Cardiac muscle cell (in vitro differentiated cells and primary cell): Measurements from ENCODE around the gene DMRTA1. TPM values are rescaled to one million over a fixed set of nuclear protein-coding genes. Genes with fewer than 3 reads are reported as not detected.

Experiments used
- DNase-seq, 2 donors: peaks; one replicate each; pipeline versions ENCODE4 v3.0.0 to v3.0.0-alpha.2; 2010 to 2017; ENCODE audit warnings: low read depth in 1 of 2, low spot score in 1 of 2
- H3K27ac ChIP-seq: fragments of 200-600 bp; sonication (generic); 2 replicates; pipeline ENCODE4 v1.5.1; 2016
- H3K27me3 ChIP-seq: fragments of 200-600 bp; sonication (generic); 2 replicates; pipeline ENCODE4 v1.6.0; 2016; ENCODE audit warnings: control low read depth
- H3K36me3 ChIP-seq: fragments of 200-600 bp; sonication (generic); 2 replicates; pipeline ENCODE4 v1.5.1; 2016; ENCODE audit warnings: control low read depth
- H3K4me1 ChIP-seq: fragments of 200-600 bp; sonication (generic); 2 replicates; pipeline ENCODE4 v1.8.1; 2017; ENCODE audit warnings: low read depth, mild to moderate bottlenecking, mixed run types
- H3K4me3 ChIP-seq: fragments of 200-600 bp; sonication (generic); 2 replicates; pipeline ENCODE4 v1.5.1; 2016; ENCODE audit warnings: mild to moderate bottlenecking
- H3K9me3 ChIP-seq: fragments of 200-600 bp; sonication (generic); 2 replicates; pipeline ENCODE4 v1.5.1; 2017; ENCODE audit warnings: low read depth, mild to moderate bottlenecking, control low read depth
- CTCF ChIP-seq: IDR thresholded peaks from 2 replicates; pipeline ENCODE4 v1.5.1; 2012; ENCODE audit warnings: low read depth, mild to moderate bottlenecking, low read length
- polyA plus RNA-seq: library from polyadenylated mRNA; unstranded; fragments of >200 nt; fragmentation: Nextera tagmentation; extraction: Ambion mirVana; gene quantifications from 2 replicates; pipeline ENCODE4 v1.2.1, GENCODE V29; 2016
- total RNA-seq: library from RNA; depleted of rRNA; stranded (reverse); fragments of >200 nt; gene quantifications from 2 replicates; pipeline ENCODE4 v1.2.3, GENCODE V29; 2016

DMRTA1 gene
- total and polyA plus RNA-seq, 2 experiments from 2014 or later = 2.8 to 4.8 TPM

- Histone ChIP-seq H3K4me3 (no peak overlapping the region), H3K36me3 (no peaks in the 10 kb centered on the region), H3K27me3 (no peaks in the 10 kb centered on the region), H3K27ac (no peak overlapping the region), H3K4me1 (no peaks in the 10 kb centered on the region), H3K9me3 (no peaks in the 10 kb centered on the region)
- no peak for TF ChIP-seq CTCF
- no peak for DNase-seq
Measured at GRCh38 chr9:22440841-22441240, 5.8 kb upstream of the DMRTA1 start.

GRCh38 chr9:22446950-22447617 is 460 bp downstream of the DMRTA1 start:
- Histone ChIP-seq H3K9me3 (no peaks in the 10 kb centered on the region), H3K27ac (peak overlapping the region; percentile 89), H3K4me1 (peaks cover 12% of the 10 kb centered on the region), H3K36me3 (no peaks in the 10 kb centered on the region), H3K4me3 (peak overlapping the region; percentile 66), H3K27me3 (no peaks in the 10 kb centered on the region)
- DNase-seq = peak; percentile 29 to 88
- peak; percentile 22 for TF ChIP-seq CTCF

DNA sequence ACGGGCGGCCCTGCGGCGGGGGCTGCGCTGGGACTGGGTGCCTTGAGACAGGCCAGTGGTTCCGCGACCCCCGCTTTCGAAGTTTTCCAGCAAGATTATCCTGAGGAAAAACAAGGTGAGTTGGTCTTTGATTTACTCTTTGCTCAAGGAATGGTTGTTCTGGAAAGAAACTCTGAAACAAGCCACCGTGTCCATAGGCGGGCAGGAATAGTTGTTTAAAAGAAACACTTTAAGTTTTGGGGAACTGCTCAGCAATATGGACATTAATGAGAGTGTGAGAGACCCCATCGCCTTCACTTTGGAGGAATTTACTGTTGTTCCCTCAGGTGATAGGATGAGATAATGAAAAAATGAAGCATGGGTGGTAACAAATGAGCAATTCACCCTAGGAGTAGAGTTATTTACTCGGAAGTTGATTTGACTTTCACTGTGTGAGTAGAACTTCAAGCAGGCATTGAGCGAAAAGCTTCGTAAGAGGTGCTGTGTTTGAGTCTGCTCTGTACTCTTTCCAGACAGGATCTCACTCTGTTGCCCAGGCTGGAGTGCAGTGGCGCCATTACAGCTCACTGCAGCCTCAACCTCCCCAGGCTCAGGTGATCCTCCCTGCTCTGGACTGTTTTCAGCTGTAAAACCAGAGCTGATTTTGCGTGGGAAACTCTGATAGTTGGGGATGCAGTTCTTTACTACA is 1.1 kb downstream of the DMRTA1 start:
- peaks cover 12% of the 10 kb centered on the region for H3K4me1 ChIP-seq
- H3K27me3 ChIP-seq = no peaks in the 10 kb centered on the region
- TF ChIP-seq CTCF = no peak
- DNase-seq = peak in 1 of 2 donors; percentile 25
- H3K4me3 ChIP-seq = peak overlapping the region; percentile 66
- peak overlapping the region; percentile 89 for H3K27ac ChIP-seq
- H3K36me3 ChIP-seq = no peaks in the 10 kb centered on the region
- H3K9me3 ChIP-seq = no peaks in the 10 kb centered on the region

DNA sequence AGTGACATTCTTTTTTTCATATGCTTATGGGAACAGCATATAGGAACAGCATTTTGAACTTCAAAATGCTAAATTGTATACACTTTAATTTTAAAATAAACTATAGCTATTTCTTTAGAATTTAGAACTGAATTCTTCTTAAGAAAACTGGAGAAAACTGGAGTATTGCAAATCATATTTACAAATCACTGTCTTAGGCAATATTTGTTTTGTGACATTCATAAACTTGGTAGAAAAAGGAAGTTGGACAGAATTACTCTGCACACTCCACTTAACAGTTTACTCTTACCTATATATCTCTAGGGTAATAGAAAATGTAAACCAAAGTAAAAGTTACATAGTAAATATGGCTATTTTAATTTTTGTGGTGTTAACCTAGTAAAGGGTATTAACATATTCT is 3.1 kb downstream of the DMRTA1 start:
- Histone ChIP-seq H3K36me3 (no peaks in the 10 kb centered on the region), H3K27me3 (no peaks in the 10 kb centered on the region), H3K9me3 (no peaks in the 10 kb centered on the region), H3K4me1 (peaks cover 12% of the 10 kb centered on the region), H3K4me3 (peak overlapping the region; percentile 66), H3K27ac (no peak overlapping the region)
- TF ChIP-seq CTCF = no peak
- DNase-seq = no peak

GRCh38 chr9:22452415-22453010 is 5.9 kb downstream of the DMRTA1 start:
- no peaks in the 10 kb centered on the region for H3K36me3 ChIP-seq
- peak; percentile 77 for TF ChIP-seq CTCF
- no peak overlapping the region for H3K27ac ChIP-seq
- no peaks in the 10 kb centered on the region for H3K27me3 ChIP-seq
- no peak overlapping the region for H3K4me3 ChIP-seq
- H3K9me3 ChIP-seq = no peaks in the 10 kb centered on the region
- peaks cover 12% of the 10 kb centered on the region for H3K4me1 ChIP-seq
- DNase-seq = peak; percentile 50 to 55
